ENCODE measurements around the gene UGT1A7. TPM values are rescaled to one million over a fixed set of nuclear protein-coding genes. Genes with fewer than 3 reads are reported as not detected.

The UGT1A7 gene
- total RNA-seq, 1 donor from 2014 or later: 4.9 TPM

DNA sequence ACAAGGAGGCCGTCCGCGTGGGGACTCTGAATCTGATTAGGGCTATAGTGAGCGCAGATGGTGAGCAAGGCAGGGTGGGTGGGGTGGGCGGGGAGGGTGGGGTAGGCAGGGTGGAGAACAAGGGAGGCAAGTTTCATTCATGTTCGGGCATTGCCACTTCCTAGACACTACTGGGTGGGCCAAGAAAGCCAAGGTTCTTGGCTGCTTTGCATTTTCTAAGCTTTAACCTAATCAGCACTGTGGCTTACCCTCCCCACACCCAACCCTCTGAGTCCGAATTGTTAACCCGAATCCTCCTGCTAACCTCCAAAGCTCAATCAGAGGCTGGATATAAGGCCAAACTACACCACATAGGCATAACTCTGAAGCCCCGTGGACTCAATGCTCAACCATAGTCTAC, 114.6 kb downstream of the UGT1A7 start:
- TF ChIP-seq POLR2AphosphoS5 (IDR thresholded peaks at IDR 0.05; ENCODE audit: insufficient read depth in 1 of 2, low read depth in 1 of 2) (no peak), POLR2A (IDR thresholded peaks at IDR 0.05) (no peak)
- TF ChIP-seq, protein P1, sequence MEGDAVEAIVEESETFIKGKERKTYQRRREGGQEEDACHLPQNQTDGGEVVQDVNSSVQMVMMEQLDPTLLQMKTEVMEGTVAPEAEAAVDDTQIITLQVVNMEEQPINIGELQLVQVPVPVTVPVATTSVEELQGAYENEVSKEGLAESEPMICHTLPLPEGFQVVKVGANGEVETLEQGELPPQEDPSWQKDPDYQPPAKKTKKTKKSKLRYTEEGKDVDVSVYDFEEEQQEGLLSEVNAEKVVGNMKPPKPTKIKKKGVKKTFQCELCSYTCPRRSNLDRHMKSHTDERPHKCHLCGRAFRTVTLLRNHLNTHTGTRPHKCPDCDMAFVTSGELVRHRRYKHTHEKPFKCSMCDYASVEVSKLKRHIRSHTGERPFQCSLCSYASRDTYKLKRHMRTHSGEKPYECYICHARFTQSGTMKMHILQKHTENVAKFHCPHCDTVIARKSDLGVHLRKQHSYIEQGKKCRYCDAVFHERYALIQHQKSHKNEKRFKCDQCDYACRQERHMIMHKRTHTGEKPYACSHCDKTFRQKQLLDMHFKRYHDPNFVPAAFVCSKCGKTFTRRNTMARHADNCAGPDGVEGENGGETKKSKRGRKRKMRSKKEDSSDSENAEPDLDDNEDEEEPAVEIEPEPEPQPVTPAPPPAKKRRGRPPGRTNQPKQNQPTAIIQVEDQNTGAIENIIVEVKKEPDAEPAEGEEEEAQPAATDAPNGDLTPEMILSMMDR (IDR thresholded peaks at IDR 0.05): no peak
- Histone ChIP-seq H3K4me3 (no peak overlapping the region), H3K4me1 (no peaks in the 10 kb centered on the region), H3K9me3 (no peaks in the 10 kb centered on the region), H3K36me3 (no peaks in the 10 kb centered on the region), H3K27me3 (no peaks in the 10 kb centered on the region), H3K27ac (no peak overlapping the region)
- no peak for DNase-seq (ENCODE audit: extremely low spot score in 2 of 2)
- intact Hi-C loops (cut with DNase I): no loop called here

DNA sequence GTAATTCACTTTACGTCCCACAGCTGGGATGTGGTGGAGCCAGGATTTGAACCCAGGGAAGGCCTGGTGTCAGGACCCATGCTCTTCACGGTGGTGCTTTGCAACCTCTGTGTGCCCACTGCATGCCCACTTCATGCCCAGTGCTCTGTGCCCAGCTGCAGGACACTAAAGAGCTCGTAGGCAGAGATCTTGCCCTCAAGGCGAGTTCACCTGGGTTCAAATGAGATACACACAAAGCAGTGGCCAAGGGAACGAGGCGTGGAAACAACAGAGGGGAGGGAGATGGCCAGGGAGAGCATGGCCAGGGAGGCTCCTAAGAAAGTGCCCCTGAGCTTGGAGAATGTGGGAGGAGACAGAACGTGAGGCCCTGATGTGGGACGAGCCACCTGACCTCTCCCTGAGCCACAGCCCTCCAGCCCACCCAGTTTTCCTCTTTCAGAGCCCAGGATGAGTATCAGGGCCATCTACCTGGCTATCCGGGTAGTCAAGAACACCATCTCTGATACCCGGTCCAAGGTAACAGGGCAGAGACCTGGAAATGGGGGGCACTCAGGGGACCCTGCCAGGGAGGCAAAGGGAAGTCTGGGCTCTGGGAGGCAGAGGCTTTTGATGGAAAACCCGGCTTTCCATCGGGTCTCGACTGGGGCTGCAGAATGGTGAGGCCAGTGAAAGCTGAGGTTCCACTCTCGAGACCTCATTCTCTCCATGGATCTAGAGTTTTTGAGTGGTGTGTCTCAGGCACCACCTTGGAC, 116.8 kb downstream of the UGT1A7 start:
- intact Hi-C loops (cut with DNase I): no loop called here
- peak in 1 of 2 donors; percentile 89 for DNase-seq (ENCODE audit: extremely low spot score in 2 of 2)
- Histone ChIP-seq H3K9me3 (no peaks in the 10 kb centered on the region), H3K27ac (no peak overlapping the region), H3K36me3 (no peaks in the 10 kb centered on the region), H3K4me3 (no peak overlapping the region), H3K4me1 (no peaks in the 10 kb centered on the region), H3K27me3 (no peaks in the 10 kb centered on the region)
- TF ChIP-seq, protein P1 (IDR thresholded peaks at IDR 0.05): no peak
- TF ChIP-seq POLR2A (IDR thresholded peaks at IDR 0.05) (no peak), POLR2AphosphoS5 (IDR thresholded peaks at IDR 0.05; ENCODE audit: insufficient read depth in 1 of 2, low read depth in 1 of 2) (no peak)

DNA sequence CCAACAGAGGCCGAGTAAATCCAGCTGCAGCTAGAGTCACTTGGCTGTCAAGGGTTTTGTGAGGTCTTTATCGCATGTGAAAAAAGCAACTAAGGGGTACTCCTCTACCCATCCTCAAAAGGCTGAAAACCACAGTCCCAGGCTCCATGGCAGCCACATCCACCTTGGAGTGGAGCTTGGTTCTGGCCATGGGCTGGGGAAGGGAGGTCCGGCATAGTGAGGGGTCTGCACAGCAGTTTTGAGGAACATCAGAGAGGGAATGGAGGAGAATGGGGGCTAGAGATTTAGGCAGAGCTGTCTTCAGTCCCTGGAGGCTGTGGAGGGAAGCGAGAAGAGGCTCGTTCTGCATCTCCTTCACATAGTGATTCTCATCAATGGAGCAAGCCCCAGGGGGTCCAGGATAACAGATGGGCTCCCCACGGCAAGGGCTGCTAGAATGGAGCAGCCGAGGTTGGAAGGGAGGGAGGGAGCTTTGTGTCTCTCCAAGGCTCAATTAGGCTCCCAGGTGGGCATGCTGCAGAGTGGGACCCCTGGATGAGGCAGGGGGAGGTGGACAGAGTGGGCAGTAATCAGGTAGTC, 117.5 kb downstream of the UGT1A7 start:
- Histone ChIP-seq H3K36me3 (no peaks in the 10 kb centered on the region), H3K4me3 (no peak overlapping the region), H3K27me3 (no peaks in the 10 kb centered on the region), H3K27ac (no peak overlapping the region), H3K9me3 (no peaks in the 10 kb centered on the region), H3K4me1 (no peaks in the 10 kb centered on the region)
- no peak for TF ChIP-seq POLR2AphosphoS5 (IDR thresholded peaks at IDR 0.05; ENCODE audit: insufficient read depth in 1 of 2, low read depth in 1 of 2)
- TF ChIP-seq, protein P1 (IDR thresholded peaks at IDR 0.05): no peak
- no peak for TF ChIP-seq POLR2A (IDR thresholded peaks at IDR 0.05)
- intact Hi-C loops (cut with DNase I): no loop called here
- DNase-seq (ENCODE audit: extremely low spot score in 2 of 2): no peak

DNA sequence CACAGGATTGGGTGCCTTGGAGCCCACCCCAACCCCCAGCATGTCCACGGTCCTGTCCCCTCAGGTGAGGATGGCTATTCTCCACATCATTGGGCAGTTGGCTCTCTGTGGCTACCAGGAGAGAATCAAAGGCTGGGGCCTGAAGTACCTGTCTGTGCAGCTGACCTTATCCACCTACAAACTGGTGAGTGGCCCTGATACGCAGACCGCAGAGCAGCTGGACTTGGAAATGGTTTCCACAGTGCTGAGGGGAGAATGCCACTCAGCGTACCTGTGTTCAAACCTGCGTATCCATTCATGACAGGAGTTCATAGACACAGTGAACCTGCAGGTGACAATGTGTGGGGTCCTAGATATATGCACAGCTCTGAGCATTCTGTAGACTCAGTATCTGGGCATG, 118.0 kb downstream of the UGT1A7 start:
- intact Hi-C loops (cut with DNase I): no loop called here
- no peaks in the 10 kb centered on the region for H3K4me1 ChIP-seq
- H3K27ac ChIP-seq: no peak overlapping the region
- no peaks in the 10 kb centered on the region for H3K36me3 ChIP-seq
- TF ChIP-seq POLR2AphosphoS5 (IDR thresholded peaks at IDR 0.05; ENCODE audit: insufficient read depth in 1 of 2, low read depth in 1 of 2): no peak
- TF ChIP-seq, protein P1 (IDR thresholded peaks at IDR 0.05): no peak
- TF ChIP-seq POLR2A (IDR thresholded peaks at IDR 0.05): no peak
- H3K27me3 ChIP-seq: no peaks in the 10 kb centered on the region
- DNase-seq (ENCODE audit: extremely low spot score in 2 of 2): peak in 1 of 2 donors; percentile 49
- no peak overlapping the region for H3K4me3 ChIP-seq
- no peaks in the 10 kb centered on the region for H3K9me3 ChIP-seq

DNA sequence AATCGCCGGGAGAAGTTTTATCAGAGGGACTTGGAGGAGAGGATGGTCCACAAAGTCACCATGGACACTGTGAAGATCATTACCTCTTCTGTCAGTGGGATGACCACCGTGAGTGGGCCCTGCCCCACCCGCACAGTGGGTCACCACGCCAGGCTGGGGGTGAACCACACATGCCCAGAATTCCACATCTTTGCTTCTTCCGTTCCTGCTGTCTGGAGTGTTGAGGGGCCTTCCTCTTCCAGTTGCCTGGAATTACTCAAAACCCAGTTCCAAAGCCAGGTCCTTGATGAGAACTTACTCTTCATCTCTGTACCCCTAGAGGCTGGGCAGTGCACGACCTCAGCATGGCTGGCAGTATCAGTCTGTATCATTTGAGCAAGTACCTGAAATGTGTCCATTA, 118.5 kb downstream of the UGT1A7 start:
- no peaks in the 10 kb centered on the region for H3K36me3 ChIP-seq
- H3K27me3 ChIP-seq: no peaks in the 10 kb centered on the region
- H3K27ac ChIP-seq: no peak overlapping the region
- no peaks in the 10 kb centered on the region for H3K9me3 ChIP-seq
- TF ChIP-seq POLR2AphosphoS5 (IDR thresholded peaks at IDR 0.05; ENCODE audit: insufficient read depth in 1 of 2, low read depth in 1 of 2) (no peak), POLR2A (IDR thresholded peaks at IDR 0.05) (no peak)
- TF ChIP-seq, protein P1 (IDR thresholded peaks at IDR 0.05): no peak
- H3K4me1 ChIP-seq: no peaks in the 10 kb centered on the region
- H3K4me3 ChIP-seq: no peak overlapping the region
- no peak for DNase-seq (ENCODE audit: extremely low spot score in 2 of 2)
- intact Hi-C loops (cut with DNase I): no loop called here
